GM12801 (cell line): ENCODE measurements around the gene SSR1.

Experiments used
- CTCF ChIP-seq: IDR thresholded peaks from one replicate; pipeline ENCODE4 v1.5.1; 2011; ENCODE audit warnings: control low read depth; ENCODE audit not compliant: insufficient read length; ENCODE audit errors: extremely low read depth

The SSR1 gene

DNA sequence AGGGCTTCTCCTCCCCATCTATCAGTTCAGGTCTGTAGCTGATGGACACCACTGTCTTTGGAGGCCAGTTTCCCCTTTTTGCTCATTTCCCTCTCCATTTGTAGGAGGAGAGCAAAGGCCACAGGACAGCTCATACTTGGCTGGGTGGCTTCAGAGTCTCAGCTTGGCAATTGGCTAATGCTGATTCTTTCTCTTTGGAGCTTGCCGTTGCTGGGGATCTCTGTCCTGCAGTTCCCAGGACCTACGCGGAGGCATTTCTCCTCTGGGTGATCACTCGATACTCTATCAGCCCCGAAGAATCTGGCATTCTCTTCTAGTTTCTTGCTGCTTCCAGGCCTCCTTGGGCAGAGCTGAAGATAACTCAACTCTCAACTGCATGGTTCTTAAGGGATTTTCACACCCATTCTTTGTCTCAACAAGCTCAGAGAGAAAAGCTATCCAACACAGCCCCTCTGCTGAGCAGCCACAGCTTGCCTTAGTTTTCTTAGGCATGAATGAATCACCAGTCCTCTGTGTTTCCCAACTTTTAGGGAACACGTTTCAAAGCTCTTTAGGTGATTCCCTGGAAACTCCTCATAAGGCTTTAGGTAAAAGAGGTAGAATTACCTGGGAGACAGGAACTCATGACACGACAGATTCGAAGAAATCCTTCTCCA is 19.2 kb upstream of the SSR1 start:
- TF ChIP-seq CTCF, result no peak

DNA sequence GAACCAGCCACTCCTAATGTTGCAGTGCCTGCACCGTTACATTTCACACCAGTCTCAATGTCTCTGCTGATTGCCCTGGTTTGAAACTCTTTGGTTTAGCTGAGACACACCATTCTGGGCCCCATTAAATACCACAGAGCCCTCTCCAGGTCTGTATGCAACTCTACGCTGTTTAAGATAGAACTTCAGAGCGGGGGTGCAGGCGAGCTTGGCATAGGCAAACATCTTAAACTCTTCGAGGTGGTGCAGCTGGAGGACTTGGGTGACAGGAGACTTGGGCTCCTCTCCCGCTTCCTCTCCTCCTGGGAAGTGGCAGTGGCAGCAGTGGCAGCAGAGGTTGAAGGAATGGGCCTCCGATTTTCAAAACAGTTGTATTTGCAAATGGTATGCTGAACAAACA is 18.5 kb upstream of the SSR1 start:
- no peak for TF ChIP-seq CTCF

DNA sequence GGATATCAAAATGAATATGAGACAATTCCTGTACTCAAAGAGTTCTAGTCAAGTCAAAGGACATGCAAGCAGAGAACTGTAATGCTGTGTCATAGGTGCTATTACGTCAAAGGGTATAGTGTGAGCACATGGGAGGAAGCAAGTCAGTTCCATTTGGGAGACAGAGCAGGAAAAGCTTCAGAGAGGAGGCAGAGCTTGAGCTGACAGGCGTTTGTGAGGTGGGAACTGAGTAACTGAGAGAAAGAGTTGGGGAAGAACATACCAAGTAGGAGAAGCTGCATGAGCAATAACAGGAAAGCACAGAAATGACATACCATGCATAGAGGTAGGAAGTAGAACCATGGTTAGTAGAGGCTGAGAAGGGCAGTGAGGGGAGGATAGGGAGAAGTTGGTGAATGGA is 15.2 kb upstream of the SSR1 start:
- TF ChIP-seq CTCF, result no peak

DNA sequence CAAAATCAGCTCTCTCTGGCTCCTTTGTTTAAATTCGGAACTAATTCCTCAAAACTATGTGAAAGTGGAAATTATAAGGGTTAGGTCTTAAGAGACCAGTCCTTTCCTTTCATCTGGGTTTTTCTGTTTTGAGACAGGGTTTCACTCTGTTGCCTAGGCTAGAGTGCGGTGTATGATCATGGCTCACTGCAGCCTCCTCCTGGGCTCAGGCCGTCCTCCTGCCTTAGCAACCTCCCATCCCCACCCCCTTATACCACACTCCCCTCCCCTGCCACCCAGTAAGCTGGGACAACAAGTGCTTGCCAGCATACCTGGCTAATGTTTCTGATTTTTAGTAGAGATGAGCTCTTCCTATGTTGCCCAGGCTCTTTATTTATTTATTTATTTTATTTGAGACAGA is 12.8 kb upstream of the SSR1 start:
- no peak for TF ChIP-seq CTCF

DNA sequence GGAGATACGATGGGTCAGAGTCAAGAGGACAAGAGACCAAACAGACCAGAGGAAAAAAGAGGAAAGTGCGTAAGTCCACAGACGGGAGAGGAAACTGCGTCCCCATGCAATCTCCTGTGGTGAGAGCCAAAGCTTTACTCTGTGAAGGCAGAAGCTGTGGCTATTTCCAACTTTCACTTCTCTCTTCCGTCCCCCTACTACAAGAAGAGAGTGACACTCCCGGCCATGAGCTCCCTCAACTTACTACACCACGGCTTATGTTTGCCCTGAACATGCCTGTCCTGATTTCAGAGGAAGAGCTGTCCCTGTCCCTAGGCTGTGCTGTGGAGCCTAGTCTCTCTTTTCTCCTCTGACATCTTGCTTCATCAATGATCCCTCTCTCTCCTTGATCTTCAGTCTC is 11.5 kb upstream of the SSR1 start:
- no peak for TF ChIP-seq CTCF

DNA sequence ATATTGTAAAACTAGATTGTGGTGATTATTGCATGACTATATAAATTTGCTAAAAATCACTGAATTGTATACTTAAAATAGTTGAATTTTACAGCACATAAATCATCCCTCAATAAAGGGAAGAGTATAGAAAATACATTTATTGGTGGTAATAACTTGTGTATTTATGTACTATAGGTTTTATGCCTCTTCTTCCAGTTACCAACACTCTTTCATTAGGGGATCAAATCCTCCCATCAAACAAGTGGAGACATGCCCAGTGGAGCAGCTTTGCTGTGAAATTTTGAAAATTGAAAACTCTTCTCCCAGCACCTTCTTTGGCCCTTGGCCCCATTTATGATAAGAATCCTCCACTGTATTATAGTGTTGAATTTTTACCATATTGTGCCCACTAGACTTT is 10.1 kb upstream of the SSR1 start:
- no peak for TF ChIP-seq CTCF

GRCh38 chr6:7317538-7317937 is 4.5 kb upstream of the SSR1 start:
- no peak for TF ChIP-seq CTCF
